Measurements from ENCODE around the gene B3GLCT.

B3GLCT gene

GRCh38 chr13:31352467-31352866 is 152.7 kb downstream of the B3GLCT start:
- Histone ChIP-seq H3K27ac (replicated peaks; ENCODE audit: low read length) (no peak overlapping the region), H3K4me1 (ENCODE audit: control insufficient read depth in 2 of 2, insufficient read depth in 1 of 2, low read depth in 1 of 2, low read length in 2 of 2) (peaks cover 4 to 6% of the 10 kb centered on the region in 2 donors)
- WGBS, 2 donors (ENCODE audit: extremely low coverage in 2 of 2, insufficient read length in 2 of 2, insufficient replicate concordance in 1 of 2) = no CpG with 5 or more reads among the region's 24 CpGs

GRCh38 chr13:31355001-31355400 is 155.2 kb downstream of the B3GLCT start:
- Histone ChIP-seq H3K27me3 (ENCODE audit: control insufficient read depth in 3 of 3, insufficient read depth in 3 of 3, low read depth in 1 of 3, low read length in 3 of 3) (peaks cover 0 to 2% (median 0%) of the 10 kb centered on the region in 3 experiments), H3K14ac (ENCODE audit: low read length) (no peak overlapping the region), H2AFZ (ENCODE audit: low read length) (no peak overlapping the region), H3K4me1 (ENCODE audit: control insufficient read depth in 2 of 2, insufficient read depth in 1 of 2, low read depth in 1 of 2, low read length in 2 of 2) (peaks cover 4 to 6% of the 10 kb centered on the region in 2 donors), H2BK120ac (ENCODE audit: low read depth, low read length) (no peak overlapping the region), H4K8ac (ENCODE audit: low read depth, low read length) (no peak overlapping the region), H3K23ac (ENCODE audit: low read depth, low read length, poor library complexity) (no peak overlapping the region), H3K9ac (ENCODE audit: low read depth, low read length, poor library complexity) (no peak overlapping the region), H3K36me3 (replicated peaks in 1 of 2; ENCODE audit: control insufficient read depth in 2 of 2, insufficient read depth in 2 of 2, low read length in 2 of 2) (no peaks in the 10 kb centered on the region), H3K4me3 (ENCODE audit: low read length in 2 of 2) (no peak overlapping the region), H3K79me1 (ENCODE audit: low read depth, low read length) (no peaks in the 10 kb centered on the region), H3K4me2 (ENCODE audit: insufficient read depth, low read length, poor library complexity, severe bottlenecking) (no peak overlapping the region), H2BK12ac (ENCODE audit: low read length) (no peak overlapping the region), H4K91ac (ENCODE audit: low read depth, low read length, poor library complexity) (no peak overlapping the region), H3K9me3 (replicated peaks in 1 of 2; ENCODE audit: control insufficient read depth in 2 of 2, insufficient read depth in 1 of 2, low read depth in 1 of 2, low read length in 2 of 2) (peaks cover 9 to 18% of the 10 kb centered on the region in 2 donors), H2BK5ac (ENCODE audit: low read length) (no peak overlapping the region), H2BK15ac (ENCODE audit: low read length) (no peak overlapping the region), H3K4ac (ENCODE audit: low read length) (no peak overlapping the region), H3K18ac (ENCODE audit: low read length) (no peak overlapping the region), H3K27ac (replicated peaks; ENCODE audit: low read length) (no peak overlapping the region), H2AK5ac (ENCODE audit: low read depth, low read length) (no peak overlapping the region)
- no peak for DNase-seq (ENCODE audit: low spot score)
- WGBS, 2 donors (ENCODE audit: extremely low coverage in 2 of 2, insufficient read length in 2 of 2, insufficient replicate concordance in 1 of 2) = no CpG with 5 or more reads among the region's 1 CpG

More at GRCh38 chr13:31352467-31352866, 152.7 kb downstream of the B3GLCT start:
- H3K9me3 ChIP-seq (replicated peaks in 1 of 2; ENCODE audit: control insufficient read depth in 2 of 2, insufficient read depth in 1 of 2, low read depth in 1 of 2, low read length in 2 of 2) = peaks cover 7 to 18% of the 10 kb centered on the region in 2 donors
- H2BK15ac ChIP-seq (ENCODE audit: low read length) = no peak overlapping the region
- peak overlapping the region; percentile 90 for H3K14ac ChIP-seq (ENCODE audit: low read length)
- H2BK5ac ChIP-seq (ENCODE audit: low read length) = peak overlapping the region; percentile 62
- no peak overlapping the region for H4K8ac ChIP-seq (ENCODE audit: low read depth, low read length)
- no peak overlapping the region for H3K4me2 ChIP-seq (ENCODE audit: insufficient read depth, low read length, poor library complexity, severe bottlenecking)
- no peak overlapping the region for H3K9ac ChIP-seq (ENCODE audit: low read depth, low read length, poor library complexity)
- peak overlapping the region; percentile 77 for H2AK5ac ChIP-seq (ENCODE audit: low read depth, low read length)
- H3K79me1 ChIP-seq (ENCODE audit: low read depth, low read length) = no peaks in the 10 kb centered on the region
- peak overlapping the region; percentile 82 for H3K18ac ChIP-seq (ENCODE audit: low read length)
- H3K27me3 ChIP-seq (ENCODE audit: control insufficient read depth in 3 of 3, insufficient read depth in 3 of 3, low read depth in 1 of 3, low read length in 3 of 3) = peaks cover 0 to 2% (median 0%) of the 10 kb centered on the region in 3 experiments
- no peak overlapping the region for H4K91ac ChIP-seq (ENCODE audit: low read depth, low read length, poor library complexity)
- no peak overlapping the region for H2BK120ac ChIP-seq (ENCODE audit: low read depth, low read length)
- no peak for DNase-seq (ENCODE audit: low spot score)
- no peak overlapping the region for H3K4ac ChIP-seq (ENCODE audit: low read length)
- H3K4me3 ChIP-seq (ENCODE audit: low read length in 2 of 2) = no peak overlapping the region
- H3K23ac ChIP-seq (ENCODE audit: low read depth, low read length, poor library complexity) = no peak overlapping the region
- H2AFZ ChIP-seq (ENCODE audit: low read length) = peak overlapping the region; percentile 60
- H3K36me3 ChIP-seq (replicated peaks in 1 of 2; ENCODE audit: control insufficient read depth in 2 of 2, insufficient read depth in 2 of 2, low read length in 2 of 2) = no peaks in the 10 kb centered on the region
- H2BK12ac ChIP-seq (ENCODE audit: low read length) = no peak overlapping the region

- Histone ChIP-seq H3K79me1 (ENCODE audit: low read depth, low read length) (no peaks in the 10 kb centered on the region), H3K27me3 (ENCODE audit: control insufficient read depth in 3 of 3, insufficient read depth in 3 of 3, low read depth in 1 of 3, low read length in 3 of 3) (peaks cover 0 to 2% (median 0%) of the 10 kb centered on the region in 3 experiments), H3K4me1 (ENCODE audit: control insufficient read depth in 2 of 2, insufficient read depth in 1 of 2, low read depth in 1 of 2, low read length in 2 of 2) (peaks cover 2% of the 10 kb centered on the region in 2 donors), H3K4me3 (ENCODE audit: low read length in 2 of 2) (no peak overlapping the region), H3K27ac (replicated peaks; ENCODE audit: low read length) (no peak overlapping the region), H3K9ac (ENCODE audit: low read depth, low read length, poor library complexity) (no peak overlapping the region), H3K36me3 (replicated peaks in 1 of 2; ENCODE audit: control insufficient read depth in 2 of 2, insufficient read depth in 2 of 2, low read length in 2 of 2) (no peaks in the 10 kb centered on the region), H2BK120ac (ENCODE audit: low read depth, low read length) (no peak overlapping the region), H3K14ac (ENCODE audit: low read length) (no peak overlapping the region), H2BK12ac (ENCODE audit: low read length) (no peak overlapping the region), H3K23ac (ENCODE audit: low read depth, low read length, poor library complexity) (no peak overlapping the region), H3K9me3 (replicated peaks in 1 of 2; ENCODE audit: control insufficient read depth in 2 of 2, insufficient read depth in 1 of 2, low read depth in 1 of 2, low read length in 2 of 2) (peaks cover 9 to 18% of the 10 kb centered on the region in 2 donors), H4K8ac (ENCODE audit: low read depth, low read length) (no peak overlapping the region), H2AFZ (ENCODE audit: low read length) (no peak overlapping the region), H3K4ac (ENCODE audit: low read length) (no peak overlapping the region), H2BK5ac (ENCODE audit: low read length) (no peak overlapping the region), H3K4me2 (ENCODE audit: insufficient read depth, low read length, poor library complexity, severe bottlenecking) (no peak overlapping the region), H2BK15ac (ENCODE audit: low read length) (no peak overlapping the region), H4K91ac (ENCODE audit: low read depth, low read length, poor library complexity) (no peak overlapping the region), H2AK5ac (ENCODE audit: low read depth, low read length) (no peak overlapping the region), H3K18ac (ENCODE audit: low read length) (no peak overlapping the region)
- DNase-seq (ENCODE audit: low spot score) = no peak
- no CpG with 5 or more reads among the region's 3 CpGs for WGBS, 2 donors (ENCODE audit: extremely low coverage in 2 of 2, insufficient read length in 2 of 2, insufficient replicate concordance in 1 of 2)
Measured at GRCh38 chr13:31356991-31357390, 157.2 kb downstream of the B3GLCT start.

GRCh38 chr13:31357581-31357980 is 157.8 kb downstream of the B3GLCT start:
- no peak overlapping the region for H4K91ac ChIP-seq (ENCODE audit: low read depth, low read length, poor library complexity)
- DNase-seq (ENCODE audit: low spot score) = no peak
- H3K9me3 ChIP-seq (replicated peaks in 1 of 2; ENCODE audit: control insufficient read depth in 2 of 2, insufficient read depth in 1 of 2, low read depth in 1 of 2, low read length in 2 of 2) = peaks cover 7 to 18% of the 10 kb centered on the region in 2 donors
- peaks cover 0 to 2% (median 0%) of the 10 kb centered on the region in 3 experiments for H3K27me3 ChIP-seq (ENCODE audit: control insufficient read depth in 3 of 3, insufficient read depth in 3 of 3, low read depth in 1 of 3, low read length in 3 of 3)
- no peak overlapping the region for H2BK5ac ChIP-seq (ENCODE audit: low read length)
- H3K4me2 ChIP-seq (ENCODE audit: insufficient read depth, low read length, poor library complexity, severe bottlenecking) = no peak overlapping the region
- no peak overlapping the region for H2BK12ac ChIP-seq (ENCODE audit: low read length)
- no peak overlapping the region for H3K27ac ChIP-seq (replicated peaks; ENCODE audit: low read length)
- no peak overlapping the region for H3K4me3 ChIP-seq (ENCODE audit: low read length in 2 of 2)
- no peak overlapping the region for H3K18ac ChIP-seq (ENCODE audit: low read length)
- no peaks in the 10 kb centered on the region for H3K4me1 ChIP-seq (ENCODE audit: control insufficient read depth in 2 of 2, insufficient read depth in 1 of 2, low read depth in 1 of 2, low read length in 2 of 2)
- H3K4ac ChIP-seq (ENCODE audit: low read length) = no peak overlapping the region
- H3K79me1 ChIP-seq (ENCODE audit: low read depth, low read length) = no peaks in the 10 kb centered on the region
- H3K23ac ChIP-seq (ENCODE audit: low read depth, low read length, poor library complexity) = no peak overlapping the region
- no peak overlapping the region for H3K9ac ChIP-seq (ENCODE audit: low read depth, low read length, poor library complexity)
- H3K14ac ChIP-seq (ENCODE audit: low read length) = no peak overlapping the region
- WGBS, 2 donors (ENCODE audit: extremely low coverage in 2 of 2, insufficient read length in 2 of 2, insufficient replicate concordance in 1 of 2) = no CpG with 5 or more reads among the region's 2 CpGs
- H2AFZ ChIP-seq (ENCODE audit: low read length) = no peak overlapping the region
- no peaks in the 10 kb centered on the region for H3K36me3 ChIP-seq (replicated peaks in 1 of 2; ENCODE audit: control insufficient read depth in 2 of 2, insufficient read depth in 2 of 2, low read length in 2 of 2)
- no peak overlapping the region for H2AK5ac ChIP-seq (ENCODE audit: low read depth, low read length)
- no peak overlapping the region for H2BK15ac ChIP-seq (ENCODE audit: low read length)
- no peak overlapping the region for H2BK120ac ChIP-seq (ENCODE audit: low read depth, low read length)
- H4K8ac ChIP-seq (ENCODE audit: low read depth, low read length) = no peak overlapping the region

Measured in neuronal stem cell (in vitro differentiated cells).